ENCODE results near the gene CEP72.

- TF ChIP-seq NFRKB (IDR thresholded peaks at IDR 0.05) (no peak), PKNOX1 (IDR thresholded peaks at IDR 0.05) (no peak), LEF1 (IDR thresholded peaks at IDR 0.05; ENCODE audit: borderline replicate concordance) (no peak), FOXM1 (IDR thresholded peaks at IDR 0.05; ENCODE audit: borderline replicate concordance) (no peak), ELF4 (IDR thresholded peaks at IDR 0.05) (no peak), SUZ12 (IDR thresholded peaks at IDR 0.05) (no peak), BHLHE40 (IDR thresholded peaks at IDR 0.05; ENCODE audit: borderline replicate concordance) (no peak), HDGF (IDR thresholded peaks at IDR 0.05; ENCODE audit: borderline replicate concordance) (no peak), SP1 (IDR thresholded peaks at IDR 0.05) (no peak), ARNT (IDR thresholded peaks at IDR 0.05) (no peak), TARDBP (IDR thresholded peaks at IDR 0.05) (no peak), L3MBTL2 (conservative IDR thresholded peaks at IDR 0.05) (no peak), FOXK2 (IDR thresholded peaks at IDR 0.05) (no peak), FOXA1 (IDR thresholded peaks at IDR 0.05) (no peak)
These were observed 2.0 kb upstream of the CEP72 start for GRCh38 chr5:610011-610743.
